Hepatocyte (in vitro differentiated cells): Measurements from ENCODE around the gene OPCML. TPM values are rescaled to one million over a fixed set of nuclear protein-coding genes. Genes with fewer than 3 reads are reported as not detected.

ENCODE experiments used
- DNase-seq: peaks from one replicate; pipeline ENCODE4 v3.0.0-alpha.2; 2016; ENCODE audit warnings: low spot score
- H2AFZ ChIP-seq: fragments of 200-600 bp; sonication (generic); 2 replicates; pipeline ENCODE4 v1.6.0; 2016; ENCODE audit warnings: antibody characterized with exemption, mild to moderate bottlenecking
- H3K27ac ChIP-seq: fragments of 200-600 bp; sonication (generic); 2 replicates; pipeline ENCODE4 v1.5.1; 2016; ENCODE audit warnings: mild to moderate bottlenecking
- H3K27me3 ChIP-seq: fragments of 200-600 bp; sonication (generic); 2 replicates; pipeline ENCODE4 v1.6.1; 2016
- H3K36me3 ChIP-seq: fragments of 200-600 bp; sonication (generic); replicated peaks from 2 replicates; pipeline ENCODE4 v1.5.1; 2016; ENCODE audit warnings: low read depth; ENCODE audit not compliant: insufficient read depth
- H3K4me1 ChIP-seq: fragments of 200-600 bp; sonication (generic); 2 replicates; pipeline ENCODE4 v1.5.1; 2016; ENCODE audit warnings: mild to moderate bottlenecking, moderate library complexity; ENCODE audit not compliant: insufficient read depth
- H3K4me2 ChIP-seq: fragments of 200-600 bp; sonication (generic); 2 replicates; pipeline ENCODE4 v1.6.0; 2016
- H3K4me3 ChIP-seq: fragments of 200-600 bp; sonication (generic); 2 replicates; pipeline ENCODE4 v1.5.1; 2016; ENCODE audit warnings: mild to moderate bottlenecking
- H3K79me2 ChIP-seq: fragments of 200-600 bp; sonication (generic); 2 replicates; pipeline ENCODE4 v1.6.0; 2017; ENCODE audit warnings: mild to moderate bottlenecking
- H3K9me2 ChIP-seq: fragments of 200-600 bp; sonication (generic); replicated peaks from 2 replicates; pipeline ENCODE4 v1.6.0; 2017; ENCODE audit warnings: mild to moderate bottlenecking; ENCODE audit not compliant: insufficient read depth
- H3K9me3 ChIP-seq: fragments of 200-600 bp; sonication (generic); 2 replicates; pipeline ENCODE4 v1.5.1; 2016; ENCODE audit warnings: low read depth, mild to moderate bottlenecking
- H4K20me1 ChIP-seq: fragments of 200-600 bp; sonication (generic); 2 replicates; pipeline ENCODE4 v1.6.0; 2016; ENCODE audit warnings: mild to moderate bottlenecking; ENCODE audit not compliant: insufficient read depth, poor library complexity, severe bottlenecking
- EZH2 ChIP-seq: fragments of 200-600 bp; sonication (generic); IDR thresholded peaks from 2 replicates; pipeline ENCODE4 v1.6.1; 2016; ENCODE audit warnings: antibody characterized with exemption, mild to moderate bottlenecking, borderline replicate concordance
- EZH2phosphoT487 ChIP-seq: fragments of 200-600 bp; sonication (generic); IDR thresholded peaks from one replicate; pipeline ENCODE4 v1.6.1; 2018; ENCODE audit warnings: antibody characterized with exemption, mild to moderate bottlenecking, low read depth, moderate library complexity; ENCODE audit not compliant: unreplicated experiment, severe bottlenecking
- WGBS: methylation state at CpG from one replicate; pipeline ENCODE4 v1.1.6; 2016; ENCODE audit warnings: low lambda C conversion rate; ENCODE audit errors: missing lambda C conversion rate; 5-methylcytosine and 5-hydroxymethylcytosine counted together
- polyA plus RNA-seq: library from polyadenylated mRNA; unstranded; fragments of >200 nt; fragmentation: Nextera tagmentation; extraction: Ambion mirVana; gene quantifications from 2 replicates; pipeline ENCODE4 v1.2.1, GENCODE V29; 2016
- total RNA-seq: library from RNA; depleted of rRNA; stranded (reverse); fragments of >200 nt; gene quantifications from 2 replicates; pipeline ENCODE4 v1.2.3, GENCODE V29; 2014
- TF ChIP-seq, protein P1 (sequence below): fragments of 200-600 bp; sonication (generic); IDR thresholded peaks from 2 replicates; pipeline ENCODE4 v1.5.1; 2016; ENCODE audit warnings: antibody characterized with exemption, mild to moderate bottlenecking; ENCODE audit not compliant: poor library complexity

Gene OPCML
- total and polyA plus RNA-seq, 2 experiments from 2014 or later: 0.37 to 0.98 TPM

DNA sequence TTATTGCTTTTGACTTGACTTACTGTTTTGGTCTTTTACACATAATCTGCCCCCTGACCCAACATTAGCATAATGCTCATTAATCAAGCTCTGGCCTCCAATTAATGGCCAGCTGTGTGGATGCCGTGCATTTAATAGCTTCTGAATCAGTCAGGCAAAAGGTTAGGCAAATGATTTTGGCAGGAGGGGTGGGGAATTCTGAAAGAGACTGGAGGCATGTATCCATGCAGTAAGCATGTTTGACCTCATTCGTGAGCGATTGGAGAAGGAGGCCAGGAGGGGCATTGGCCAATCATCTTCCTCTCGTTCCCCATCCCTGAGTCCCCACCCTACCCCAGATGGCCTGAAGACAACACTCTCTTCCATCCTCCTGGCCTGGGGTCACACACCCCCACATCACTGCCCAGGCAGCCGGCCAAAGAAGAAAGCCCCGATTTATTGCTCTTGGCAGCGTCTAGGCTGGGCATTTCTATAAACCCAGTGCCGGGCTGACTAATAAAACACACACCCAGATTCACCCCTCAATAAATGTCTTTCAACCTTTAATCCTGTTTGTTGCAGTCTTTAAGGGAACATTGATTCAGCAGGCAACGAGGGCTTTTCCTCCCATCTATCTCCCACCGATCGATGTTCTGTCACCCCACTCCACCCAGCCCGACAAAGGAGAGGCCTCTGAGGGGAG lies 150.0 kb downstream of the OPCML start:
- Histone ChIP-seq H3K79me2 (no peaks in the 10 kb centered on the region), H3K4me1 (peaks cover 5% of the 10 kb centered on the region), H3K27me3 (peaks cover 4% of the 10 kb centered on the region), H4K20me1 (no peaks in the 10 kb centered on the region), H3K27ac (no peak overlapping the region), H3K36me3 (no peaks in the 10 kb centered on the region), H3K9me2 (no peaks in the 10 kb centered on the region), H3K9me3 (no peaks in the 10 kb centered on the region), H2AFZ (no peak overlapping the region), H3K4me2 (no peak overlapping the region), H3K4me3 (no peak overlapping the region)
- 69% methylated on average over 12 of the region's 12 CpGs for WGBS
- TF ChIP-seq EZH2phosphoT487 (no peak), EZH2 (no peak)
- TF ChIP-seq, protein P1, sequence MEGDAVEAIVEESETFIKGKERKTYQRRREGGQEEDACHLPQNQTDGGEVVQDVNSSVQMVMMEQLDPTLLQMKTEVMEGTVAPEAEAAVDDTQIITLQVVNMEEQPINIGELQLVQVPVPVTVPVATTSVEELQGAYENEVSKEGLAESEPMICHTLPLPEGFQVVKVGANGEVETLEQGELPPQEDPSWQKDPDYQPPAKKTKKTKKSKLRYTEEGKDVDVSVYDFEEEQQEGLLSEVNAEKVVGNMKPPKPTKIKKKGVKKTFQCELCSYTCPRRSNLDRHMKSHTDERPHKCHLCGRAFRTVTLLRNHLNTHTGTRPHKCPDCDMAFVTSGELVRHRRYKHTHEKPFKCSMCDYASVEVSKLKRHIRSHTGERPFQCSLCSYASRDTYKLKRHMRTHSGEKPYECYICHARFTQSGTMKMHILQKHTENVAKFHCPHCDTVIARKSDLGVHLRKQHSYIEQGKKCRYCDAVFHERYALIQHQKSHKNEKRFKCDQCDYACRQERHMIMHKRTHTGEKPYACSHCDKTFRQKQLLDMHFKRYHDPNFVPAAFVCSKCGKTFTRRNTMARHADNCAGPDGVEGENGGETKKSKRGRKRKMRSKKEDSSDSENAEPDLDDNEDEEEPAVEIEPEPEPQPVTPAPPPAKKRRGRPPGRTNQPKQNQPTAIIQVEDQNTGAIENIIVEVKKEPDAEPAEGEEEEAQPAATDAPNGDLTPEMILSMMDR: no peak
- no peak for DNase-seq

DNA sequence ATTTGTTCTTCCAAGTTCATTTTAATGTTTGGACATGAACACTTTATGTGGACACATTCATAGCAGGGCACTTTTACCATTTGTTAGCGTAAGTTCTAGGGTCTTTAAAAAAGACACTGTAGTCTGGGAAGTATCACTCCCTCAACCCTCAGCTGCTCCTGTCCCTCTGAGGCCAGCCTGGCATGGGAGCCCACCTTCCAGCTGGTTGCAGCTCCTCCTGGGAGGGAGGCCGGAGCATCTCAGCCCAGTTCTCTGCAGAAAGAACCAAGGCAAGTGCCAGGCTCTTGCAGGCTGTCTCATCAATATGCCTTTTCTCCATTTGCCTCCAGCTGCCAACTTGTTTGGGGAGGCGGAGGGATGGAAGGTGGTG lies 150.6 kb downstream of the OPCML start:
- H3K9me3 ChIP-seq: no peaks in the 10 kb centered on the region
- H2AFZ ChIP-seq: no peak overlapping the region
- H3K4me2 ChIP-seq: no peak overlapping the region
- H3K27ac ChIP-seq: no peak overlapping the region
- TF ChIP-seq EZH2phosphoT487 (no peak), EZH2 (no peak)
- TF ChIP-seq, protein P1: no peak
- H3K27me3 ChIP-seq: peaks cover 4% of the 10 kb centered on the region
- 62% methylated on average over 3 of the region's 3 CpGs for WGBS
- no peaks in the 10 kb centered on the region for H3K79me2 ChIP-seq
- H3K36me3 ChIP-seq: no peaks in the 10 kb centered on the region
- H4K20me1 ChIP-seq: no peaks in the 10 kb centered on the region
- H3K4me3 ChIP-seq: no peak overlapping the region
- peaks cover 5% of the 10 kb centered on the region for H3K4me1 ChIP-seq
- DNase-seq: no peak
- H3K9me2 ChIP-seq: no peaks in the 10 kb centered on the region

DNA sequence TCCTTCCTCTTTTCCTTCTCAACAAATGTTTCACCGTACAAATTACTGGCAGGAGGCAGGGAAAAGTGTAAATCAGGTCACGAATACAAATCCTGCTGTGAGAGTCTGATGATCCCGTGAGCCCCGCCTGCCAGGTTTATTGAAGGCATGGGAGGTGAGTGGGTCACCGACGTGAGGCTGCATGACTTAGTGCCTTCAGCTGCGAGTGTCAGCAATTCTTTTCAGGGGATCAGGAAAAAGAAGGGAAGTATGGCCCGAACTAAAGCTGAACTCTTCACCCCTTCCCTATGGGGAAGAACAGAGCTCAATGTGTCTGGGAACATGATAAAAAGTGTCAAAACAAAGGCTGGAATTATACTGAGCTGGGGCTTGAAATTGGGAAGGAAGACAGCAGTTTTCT lies 166.2 kb downstream of the OPCML start:
- no peaks in the 10 kb centered on the region for H3K36me3 ChIP-seq
- TF ChIP-seq EZH2phosphoT487 (no peak), EZH2 (no peak)
- no peaks in the 10 kb centered on the region for H3K9me3 ChIP-seq
- no peaks in the 10 kb centered on the region for H4K20me1 ChIP-seq
- H3K4me1 ChIP-seq: no peaks in the 10 kb centered on the region
- H3K9me2 ChIP-seq: no peaks in the 10 kb centered on the region
- 86% methylated on average over 8 of the region's 8 CpGs for WGBS
- H2AFZ ChIP-seq: no peak overlapping the region
- H3K27ac ChIP-seq: no peak overlapping the region
- no peaks in the 10 kb centered on the region for H3K79me2 ChIP-seq
- peaks cover 4% of the 10 kb centered on the region for H3K27me3 ChIP-seq
- no peak overlapping the region for H3K4me2 ChIP-seq
- no peak for DNase-seq
- no peak overlapping the region for H3K4me3 ChIP-seq

DNA sequence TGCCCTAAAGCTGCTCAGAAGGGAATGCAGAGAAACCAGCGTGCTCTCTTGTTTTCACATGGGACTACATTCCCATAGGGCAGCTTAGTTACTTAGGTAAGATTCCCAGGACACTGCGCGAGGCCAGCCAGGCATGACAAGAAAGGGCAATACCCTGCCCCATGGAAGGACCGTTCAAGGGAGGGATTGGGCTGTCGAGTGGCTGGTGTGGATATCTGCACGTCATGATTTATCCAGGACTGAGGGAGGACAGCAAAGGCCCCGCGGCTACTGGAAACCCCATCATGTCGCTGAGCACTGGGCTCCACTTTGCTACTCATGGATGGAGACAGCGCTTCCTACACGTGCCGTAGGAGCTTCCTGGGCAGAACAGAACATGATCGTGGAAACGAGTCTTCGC lies 169.4 kb downstream of the OPCML start:
- no peak overlapping the region for H3K4me3 ChIP-seq
- no peaks in the 10 kb centered on the region for H3K9me3 ChIP-seq
- H3K36me3 ChIP-seq: no peaks in the 10 kb centered on the region
- no peak overlapping the region for H3K27ac ChIP-seq
- H3K9me2 ChIP-seq: no peaks in the 10 kb centered on the region
- no peak overlapping the region for H2AFZ ChIP-seq
- no peak for DNase-seq
- WGBS: 95% methylated on average over 15 of the region's 15 CpGs
- H3K4me1 ChIP-seq: no peaks in the 10 kb centered on the region
- H4K20me1 ChIP-seq: no peaks in the 10 kb centered on the region
- TF ChIP-seq EZH2phosphoT487 (no peak), EZH2 (no peak)
- TF ChIP-seq, protein P1: no peak
- no peaks in the 10 kb centered on the region for H3K27me3 ChIP-seq
- H3K79me2 ChIP-seq: no peaks in the 10 kb centered on the region
- H3K4me2 ChIP-seq: no peak overlapping the region
